Central memory CD8-positive, alpha-beta T cell (primary cell): ENCODE results near the gene BEAN1.

Experiments
- ATAC-seq: fragments of 150-1000 bp; cut with Tn5 transposase; replicated peaks from 2 replicates; pipeline ENCODE4 v1.10.0; 2022; ENCODE audit warnings: mild to moderate bottlenecking, moderate FRiP score, moderate number of reproducible peaks; ENCODE audit not compliant: poor library complexity, severe bottlenecking; ENCODE audit errors: extremely low read depth
- DNase-seq, 2 donors: peaks; one replicate each; pipeline ENCODE4 v3.0.0; 2021; ENCODE audit warnings: low spot score in 2 of 2
- H3K27ac Mint-ChIP-seq: one replicate; pipeline ENCODE4 v1.8.0; 2022; ENCODE audit warnings: low read depth, mild to moderate bottlenecking, moderate library complexity, mixed read lengths
- H3K27me3 Mint-ChIP-seq: one replicate; pipeline ENCODE4 v1.8.0; 2022; ENCODE audit warnings: mixed read lengths
- H3K36me3 Mint-ChIP-seq: one replicate; pipeline ENCODE4 v1.8.0; 2022; ENCODE audit warnings: mild to moderate bottlenecking, moderate library complexity, mixed read lengths; ENCODE audit not compliant: insufficient read depth
- H3K4me1 Mint-ChIP-seq: one replicate; pipeline ENCODE4 v1.8.0; 2022; ENCODE audit warnings: mixed read lengths
- H3K4me3 Mint-ChIP-seq: one replicate; pipeline ENCODE4 v1.8.0; 2022; ENCODE audit warnings: mild to moderate bottlenecking, moderate library complexity, mixed read lengths
- H3K9me3 Mint-ChIP-seq: one replicate; pipeline ENCODE4 v1.8.0; 2022; ENCODE audit warnings: mixed read lengths

Gene BEAN1

DNA sequence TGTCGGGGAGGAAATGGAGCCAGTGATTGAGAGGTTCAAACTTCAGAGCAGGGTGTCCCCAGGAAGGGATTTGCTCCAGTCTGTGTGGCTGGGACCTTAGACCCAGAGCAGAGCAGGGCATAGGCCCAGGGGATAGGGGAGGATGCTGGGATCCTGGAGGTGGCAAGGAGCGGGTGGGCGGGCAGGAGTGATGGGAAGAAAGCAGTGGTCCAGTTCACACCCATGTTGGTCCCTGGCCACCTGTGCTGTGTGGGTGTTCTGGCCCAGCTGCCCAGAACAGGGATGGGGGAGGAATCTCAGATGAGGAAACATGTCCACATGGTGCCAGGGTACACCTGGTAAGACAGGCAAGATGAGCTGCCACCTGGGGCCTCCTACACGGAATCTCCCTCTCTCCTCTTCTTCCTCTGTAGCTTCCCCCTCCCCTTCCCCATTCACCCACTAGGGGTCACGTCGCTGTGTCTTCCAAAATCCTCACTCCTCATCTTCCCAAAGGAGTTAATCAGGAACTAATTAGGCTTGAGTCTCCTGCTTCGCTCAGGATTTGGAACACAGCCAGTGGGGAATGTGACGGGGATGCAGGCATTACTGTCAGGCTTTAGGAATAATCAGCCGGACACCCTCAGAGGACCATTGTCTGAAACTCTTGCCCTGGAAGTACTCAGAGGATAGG, 2.3 kb downstream of the BEAN1 start:
- Mint-ChIP-seq H3K27me3 (peaks cover 83% of the 10 kb centered on the region), H3K9me3 (no peaks in the 10 kb centered on the region), H3K4me1 (peaks cover 5% of the 10 kb centered on the region), H3K36me3 (peaks cover 1% of the 10 kb centered on the region), H3K27ac (no peak overlapping the region), H3K4me3 (no peak overlapping the region)
- DNase-seq = no peak
- ATAC-seq = no peak

DNA sequence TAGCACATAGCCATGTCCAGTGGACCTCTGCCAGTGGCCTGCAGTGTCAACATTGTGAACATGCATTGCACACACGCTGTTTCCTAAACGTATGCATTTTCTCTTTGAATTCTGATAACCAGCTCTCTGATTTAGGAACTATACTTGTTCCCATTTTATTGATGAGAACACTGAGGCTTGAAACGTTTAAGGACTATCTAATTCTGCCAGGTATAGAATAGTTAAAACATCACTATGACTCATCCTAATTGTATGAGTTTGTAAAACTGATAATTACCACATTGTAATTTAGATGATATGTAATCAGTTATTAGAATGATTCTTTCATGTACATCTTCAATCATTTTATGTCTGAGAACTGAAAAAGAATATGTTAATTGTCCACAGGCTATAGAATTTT, 3.1 kb downstream of the BEAN1 start:
- no peaks in the 10 kb centered on the region for H3K9me3 Mint-ChIP-seq
- no peak overlapping the region for H3K4me3 Mint-ChIP-seq
- peaks cover 83% of the 10 kb centered on the region for H3K27me3 Mint-ChIP-seq
- no peak overlapping the region for H3K27ac Mint-ChIP-seq
- DNase-seq = no peak
- H3K4me1 Mint-ChIP-seq = peaks cover 5% of the 10 kb centered on the region
- H3K36me3 Mint-ChIP-seq = peaks cover 1% of the 10 kb centered on the region
- ATAC-seq = no peak

DNA sequence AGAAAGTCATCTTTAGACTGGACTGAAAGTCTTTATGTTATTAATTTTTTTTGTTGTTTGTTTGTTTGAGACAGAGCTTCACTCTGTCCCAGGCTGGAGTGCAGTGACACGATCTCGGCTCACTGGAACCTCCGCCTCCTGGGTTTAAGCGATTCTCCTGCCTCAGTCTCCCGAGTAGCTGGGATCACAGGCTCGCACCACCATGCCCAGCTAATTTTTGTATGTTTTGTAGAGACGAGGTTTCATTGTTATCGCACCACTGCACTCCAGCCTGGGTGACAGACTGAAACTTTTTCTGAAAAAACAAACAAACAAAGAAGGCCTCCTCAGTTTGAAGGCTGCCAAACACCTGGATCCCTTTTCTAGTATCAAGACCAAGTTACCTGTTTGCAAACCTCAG, 4.7 kb downstream of the BEAN1 start:
- Mint-ChIP-seq H3K4me1 (peaks cover under 1% of the 10 kb centered on the region), H3K36me3 (peaks cover 2% of the 10 kb centered on the region), H3K27me3 (peaks cover 68% of the 10 kb centered on the region), H3K4me3 (no peak overlapping the region), H3K9me3 (no peaks in the 10 kb centered on the region), H3K27ac (no peak overlapping the region)
- no peak for ATAC-seq
- DNase-seq = no peak

DNA sequence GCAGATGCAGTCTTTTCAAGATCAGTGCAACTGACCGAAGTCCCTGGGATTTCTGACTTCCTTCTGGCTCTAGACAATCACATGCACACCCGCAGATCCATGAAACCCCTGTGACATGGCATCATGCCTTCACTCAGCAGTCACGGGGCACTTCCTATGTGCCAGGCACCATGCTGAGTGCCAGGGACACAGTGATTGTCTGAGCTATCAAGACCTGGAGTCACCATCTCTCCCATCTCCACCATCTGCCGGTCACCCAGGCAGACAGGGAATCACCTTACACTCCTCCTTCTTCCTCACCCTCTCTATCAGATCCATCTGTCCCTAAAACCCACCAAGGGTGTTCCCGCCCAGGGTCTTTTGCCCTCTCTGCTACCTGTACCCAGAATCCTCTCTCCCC, 5.3 kb downstream of the BEAN1 start:
- no peaks in the 10 kb centered on the region for H3K4me1 Mint-ChIP-seq
- H3K27me3 Mint-ChIP-seq = peaks cover 70% of the 10 kb centered on the region
- DNase-seq = no peak
- no peaks in the 10 kb centered on the region for H3K9me3 Mint-ChIP-seq
- ATAC-seq = no peak
- no peak overlapping the region for H3K27ac Mint-ChIP-seq
- H3K36me3 Mint-ChIP-seq = peaks cover 2% of the 10 kb centered on the region
- no peak overlapping the region for H3K4me3 Mint-ChIP-seq

DNA sequence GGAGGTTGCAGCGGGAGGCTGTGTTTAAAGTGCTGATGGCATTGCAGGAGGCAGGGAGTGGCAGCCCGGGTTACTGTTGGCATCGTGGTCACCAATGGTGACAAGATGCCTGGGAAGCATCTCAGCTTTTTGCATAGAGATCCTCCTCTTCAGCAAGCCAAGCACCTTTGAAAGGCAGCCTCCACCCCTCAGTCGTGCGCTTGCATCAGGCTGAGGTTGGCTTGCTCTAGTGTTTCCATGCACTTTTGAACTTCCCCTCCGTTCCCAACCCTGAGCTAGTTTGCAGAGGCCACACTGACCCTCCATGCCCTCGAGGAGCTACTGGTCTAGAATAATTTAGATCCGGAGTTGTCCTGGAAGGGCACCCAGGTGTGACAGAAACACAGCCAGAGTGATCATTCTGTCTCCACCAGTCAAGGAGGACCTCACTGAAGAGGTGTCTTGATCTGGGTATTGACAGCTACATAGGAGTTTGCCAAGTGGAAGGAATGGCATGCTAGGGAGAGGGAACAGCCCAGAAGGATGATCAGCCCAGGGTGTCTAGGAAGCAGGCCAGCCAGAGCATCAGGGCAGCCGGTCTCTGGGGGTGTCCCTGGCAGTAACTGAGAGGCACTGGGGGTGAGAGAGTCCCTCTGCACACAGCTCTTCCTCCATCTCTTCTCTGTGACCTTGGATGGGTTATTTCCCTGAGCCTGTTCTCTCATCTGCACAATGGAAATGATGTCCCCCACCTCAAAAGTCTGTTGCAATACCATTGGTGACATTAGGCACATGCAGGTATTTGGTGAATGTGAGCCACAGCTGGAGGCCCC, 7.7 kb downstream of the BEAN1 start:
- no peak for ATAC-seq
- no peak for DNase-seq
- Mint-ChIP-seq H3K27ac (no peak overlapping the region), H3K9me3 (no peaks in the 10 kb centered on the region), H3K36me3 (peaks cover 2% of the 10 kb centered on the region), H3K4me1 (no peaks in the 10 kb centered on the region), H3K27me3 (peaks cover 77% of the 10 kb centered on the region), H3K4me3 (no peak overlapping the region)

DNA sequence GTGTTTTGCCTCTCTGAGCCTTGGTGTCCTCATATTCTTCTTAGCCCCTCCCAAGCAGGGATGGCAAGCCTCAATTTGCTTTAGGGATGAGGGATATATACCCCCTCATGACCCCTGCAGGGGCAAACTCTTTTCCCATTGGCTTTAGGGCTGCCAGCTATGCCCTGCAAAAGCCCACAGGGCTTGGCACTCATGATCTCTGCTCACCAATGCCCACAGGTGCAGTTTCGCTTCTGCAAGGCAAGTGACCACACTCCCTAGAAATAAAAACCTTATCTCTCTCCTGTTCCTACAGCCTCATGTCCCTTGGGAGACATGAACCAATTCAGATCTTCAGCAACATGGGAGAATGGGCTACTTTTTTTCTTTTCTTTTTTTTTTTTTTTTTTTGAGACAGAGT, 8.8 kb downstream of the BEAN1 start:
- DNase-seq = no peak
- Mint-ChIP-seq H3K4me3 (no peak overlapping the region), H3K36me3 (peaks cover 2% of the 10 kb centered on the region), H3K27me3 (peaks cover 75% of the 10 kb centered on the region), H3K27ac (no peak overlapping the region), H3K4me1 (no peaks in the 10 kb centered on the region), H3K9me3 (no peaks in the 10 kb centered on the region)
- no peak for ATAC-seq

DNA sequence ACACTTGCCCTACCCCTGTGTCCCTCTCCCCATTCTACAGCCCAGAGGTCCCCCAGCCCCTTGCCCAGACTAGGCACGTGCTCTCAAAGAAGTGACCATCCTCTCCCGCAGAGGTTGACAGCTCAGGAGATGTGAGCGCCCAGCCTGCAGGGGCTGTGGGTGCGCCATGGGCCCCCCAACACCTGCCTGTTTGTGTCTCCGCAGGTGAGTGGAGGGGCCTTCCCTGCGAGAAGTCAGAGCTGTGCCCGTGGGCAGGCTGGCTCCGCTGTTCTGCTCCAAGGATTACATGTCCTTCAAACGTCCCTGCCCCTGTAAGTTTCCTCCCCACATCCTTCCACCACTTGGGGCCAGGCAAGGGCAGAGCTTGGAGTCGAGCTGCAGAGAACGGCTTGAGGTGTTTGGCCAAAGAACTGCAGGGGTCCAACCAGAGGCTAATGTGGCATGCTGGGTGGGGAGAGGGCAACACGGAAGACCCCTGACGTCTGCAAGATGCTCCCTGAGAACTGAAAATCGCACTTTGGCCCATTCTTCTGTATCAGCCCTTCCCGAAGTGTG, 10.4 kb downstream of the BEAN1 start:
- Mint-ChIP-seq H3K4me1 (no peaks in the 10 kb centered on the region), H3K4me3 (no peak overlapping the region), H3K9me3 (no peaks in the 10 kb centered on the region), H3K27ac (no peak overlapping the region), H3K27me3 (peaks cover 66% of the 10 kb centered on the region), H3K36me3 (peaks cover 2% of the 10 kb centered on the region)
- DNase-seq (no peak), ATAC-seq (no peak)

DNA sequence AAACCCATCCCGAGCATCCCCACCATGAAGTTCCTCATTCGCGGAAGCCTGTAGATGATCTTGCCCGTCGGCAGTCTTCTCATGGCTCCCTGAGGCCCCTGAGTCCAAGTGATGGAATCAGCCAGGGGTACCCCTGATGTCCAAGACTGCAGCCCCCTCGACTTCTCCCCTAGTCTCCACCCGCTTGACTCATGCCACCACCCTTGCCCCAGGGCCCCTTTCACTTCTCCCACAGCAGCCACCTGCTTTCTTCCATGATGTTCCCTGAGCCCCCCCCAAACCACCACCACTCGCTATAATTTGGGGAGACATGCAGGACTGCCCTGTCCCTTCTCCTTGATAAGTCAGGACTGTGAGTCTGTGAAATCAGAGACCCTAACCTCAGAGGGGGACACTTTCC, 11.4 kb downstream of the BEAN1 start:
- H3K27me3 Mint-ChIP-seq = peaks cover 56% of the 10 kb centered on the region

DNA sequence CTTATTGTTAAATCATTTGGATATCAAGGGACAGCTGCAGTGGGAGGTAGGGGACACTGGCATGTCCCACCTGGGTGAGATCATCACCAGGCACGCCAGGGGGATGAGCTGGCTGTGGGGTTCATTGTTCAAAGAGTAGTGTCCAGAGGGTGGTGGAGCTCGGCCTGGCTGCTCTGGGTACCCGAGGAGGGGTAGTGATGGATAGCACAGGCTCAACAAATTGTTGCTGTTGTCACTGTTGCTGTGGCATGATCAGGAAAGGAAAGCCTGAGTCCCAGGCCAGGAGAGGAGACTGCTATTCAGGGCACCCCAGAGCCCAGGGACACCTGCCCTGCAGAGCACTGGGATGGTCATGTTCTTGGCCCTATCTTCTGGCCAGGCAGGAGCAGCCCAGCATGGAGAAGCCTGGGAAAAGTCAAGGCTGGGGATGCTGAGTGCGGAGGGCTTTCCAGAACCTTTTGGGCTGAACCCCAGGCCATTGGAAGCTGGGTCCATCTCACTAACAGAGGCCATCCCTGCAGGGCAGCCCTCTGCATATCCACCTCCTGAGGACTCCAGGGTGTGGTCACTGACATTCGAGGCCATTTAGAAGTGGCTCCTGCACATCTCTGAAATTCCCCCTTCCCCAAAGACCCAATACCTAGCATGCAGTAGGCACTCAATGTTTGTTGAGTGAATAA, 12.1 kb downstream of the BEAN1 start:
- H3K36me3 Mint-ChIP-seq = peaks cover 2% of the 10 kb centered on the region
- H3K4me3 Mint-ChIP-seq = no peak overlapping the region
- no peaks in the 10 kb centered on the region for H3K9me3 Mint-ChIP-seq
- no peaks in the 10 kb centered on the region for H3K4me1 Mint-ChIP-seq
- no peak for DNase-seq
- H3K27ac Mint-ChIP-seq = no peak overlapping the region
- H3K27me3 Mint-ChIP-seq = peaks cover 60% of the 10 kb centered on the region
- ATAC-seq = no peak

More for the DNA sequence above, 11.4 kb downstream of the BEAN1 start:
- Mint-ChIP-seq H3K4me3 (no peak overlapping the region), H3K27ac (no peak overlapping the region), H3K4me1 (no peaks in the 10 kb centered on the region), H3K36me3 (peaks cover 2% of the 10 kb centered on the region), H3K9me3 (no peaks in the 10 kb centered on the region)
- ATAC-seq (no peak), DNase-seq (no peak)

DNA sequence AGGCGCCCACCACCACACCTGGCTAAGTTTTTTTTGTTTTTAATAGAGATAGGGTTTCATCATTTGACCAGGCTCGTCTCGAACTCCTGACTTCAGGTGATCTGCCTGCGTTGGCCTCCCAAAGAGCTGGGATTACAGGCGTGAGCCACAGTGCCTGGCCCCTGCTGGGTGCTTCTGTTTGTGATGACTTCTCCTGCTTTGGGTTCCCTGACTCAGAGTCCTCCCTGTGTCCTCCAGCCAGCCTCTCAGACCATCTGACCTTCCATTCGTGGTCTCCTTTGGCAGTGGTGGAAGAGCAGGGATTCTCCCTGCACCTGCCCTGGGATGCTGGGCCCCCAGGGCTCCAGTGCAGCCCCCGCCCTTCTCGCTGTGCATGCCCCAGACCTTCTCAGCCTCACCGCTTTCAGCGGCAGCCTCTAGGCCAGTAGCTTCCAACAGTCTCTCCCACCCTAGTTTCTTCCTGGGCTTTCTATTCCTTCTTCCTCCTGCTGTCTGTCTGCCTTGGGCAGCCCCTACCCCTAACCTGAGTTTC, 13.2 kb downstream of the BEAN1 start:
- Mint-ChIP-seq H3K4me3 (no peak overlapping the region), H3K27me3 (peaks cover 54% of the 10 kb centered on the region), H3K36me3 (peaks cover 2% of the 10 kb centered on the region), H3K9me3 (no peaks in the 10 kb centered on the region), H3K4me1 (no peaks in the 10 kb centered on the region), H3K27ac (no peak overlapping the region)
- no peak for ATAC-seq
- no peak for DNase-seq

DNA sequence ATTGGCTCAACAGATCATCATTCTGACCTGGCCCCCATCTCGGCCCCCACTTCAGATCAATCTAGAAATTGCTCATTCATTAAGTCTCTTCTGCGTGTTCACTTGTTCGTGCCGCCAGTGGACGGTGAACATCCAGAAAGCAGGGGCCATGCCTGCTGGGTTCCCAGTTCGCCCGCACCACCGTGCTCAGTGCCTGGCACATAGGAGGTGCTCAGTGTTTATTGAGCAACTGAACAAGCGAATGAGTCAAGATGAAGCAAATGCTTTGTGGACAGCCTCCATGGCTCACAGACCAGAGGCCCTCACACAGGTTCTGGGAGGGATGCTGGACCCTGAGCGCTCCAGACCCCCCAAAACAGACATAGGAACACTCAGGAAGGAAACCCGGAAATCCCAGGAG, 13.9 kb downstream of the BEAN1 start:
- H3K27me3 Mint-ChIP-seq = peaks cover 57% of the 10 kb centered on the region
- no peaks in the 10 kb centered on the region for H3K4me1 Mint-ChIP-seq
- no peaks in the 10 kb centered on the region for H3K9me3 Mint-ChIP-seq
- no peak for DNase-seq
- no peak overlapping the region for H3K27ac Mint-ChIP-seq
- no peak overlapping the region for H3K4me3 Mint-ChIP-seq
- peaks cover 2% of the 10 kb centered on the region for H3K36me3 Mint-ChIP-seq
- ATAC-seq = no peak

DNA sequence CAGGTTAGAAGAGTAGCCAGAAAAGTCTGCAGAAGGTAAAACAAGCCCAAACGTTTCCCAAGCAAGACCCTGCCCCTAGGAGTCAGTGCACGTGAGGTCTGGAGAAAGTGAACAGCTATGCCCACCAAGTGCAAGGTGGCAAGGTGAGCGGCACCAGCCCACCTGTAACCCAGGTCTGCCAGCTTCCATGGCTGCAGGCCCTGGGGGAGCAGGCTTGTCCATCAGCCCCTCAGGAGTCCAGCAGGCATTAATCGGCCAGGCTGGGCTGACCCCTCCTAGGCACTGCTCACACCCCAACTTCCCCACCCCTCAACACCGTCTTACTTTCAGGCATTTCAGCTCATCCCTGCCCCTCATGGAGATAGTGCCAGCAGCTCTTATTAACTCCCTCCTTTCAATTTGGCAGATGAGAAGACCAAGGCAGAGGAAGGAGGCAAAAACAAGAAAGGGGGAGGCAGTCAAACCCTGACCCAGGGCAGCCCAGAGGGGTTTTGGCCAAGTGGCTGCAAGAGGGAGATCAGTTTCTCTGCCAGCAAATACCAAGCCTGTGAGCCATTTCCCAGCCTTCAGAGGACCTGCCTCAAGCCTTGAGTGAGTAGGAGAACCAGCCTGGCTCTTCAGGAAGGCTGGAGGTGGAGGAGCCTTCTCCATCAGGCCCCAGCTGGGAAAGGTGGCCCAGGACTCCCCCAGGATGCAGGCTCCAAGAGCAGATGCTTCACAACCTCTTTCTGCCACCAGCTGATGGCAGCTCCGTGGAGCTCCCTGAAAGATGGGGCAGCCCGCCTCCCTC, 14.7 kb downstream of the BEAN1 start:
- no peak for ATAC-seq
- Mint-ChIP-seq H3K27ac (no peak overlapping the region), H3K27me3 (peaks cover 64% of the 10 kb centered on the region), H3K36me3 (no peaks in the 10 kb centered on the region), H3K4me1 (no peaks in the 10 kb centered on the region), H3K9me3 (no peaks in the 10 kb centered on the region), H3K4me3 (no peak overlapping the region)
- no peak for DNase-seq
